HEK293 (cell line): ENCODE results near the gene MAP4K4.

ENCODE experiments used
- CTCF ChIP-seq: fragments of 450-650 bp; formaldehyde crosslinking; IDR thresholded peaks from 2 replicates; pipeline ENCODE4 v1.5.1; 2016; ENCODE audit warnings: missing biosample characterization, missing genetic modification characterization
- KLF7 ChIP-seq: fragments of 450-650 bp; formaldehyde crosslinking; IDR thresholded peaks from 2 replicates; pipeline ENCODE4 v1.5.1; 2016; ENCODE audit warnings: missing biosample characterization, missing genetic modification characterization, borderline replicate concordance
- ZNF114 ChIP-seq: fragments of 450-650 bp; formaldehyde crosslinking; IDR thresholded peaks from 2 replicates; pipeline ENCODE4 v1.5.0; 2017; ENCODE audit warnings: missing biosample characterization, missing genetic modification characterization
- ZNF701 ChIP-seq: fragments of 450-650 bp; formaldehyde crosslinking; IDR thresholded peaks from 2 replicates; pipeline ENCODE4 v1.5.1; 2016; ENCODE audit warnings: missing biosample characterization, missing genetic modification characterization

GRCh38 chr2:101725515-101726192 is 28.1 kb downstream of the MAP4K4 start:
- no peak for TF ChIP-seq KLF7 (tag by site-specific recombination)
- no peak for TF ChIP-seq ZNF114 (tag by site-specific recombination)
- no peak for TF ChIP-seq CTCF
- no peak for TF ChIP-seq ZNF701 (tag by site-specific recombination)
